H1 (cell line): ENCODE results near the gene MLLT6. TPM values are rescaled to one million over a fixed set of nuclear protein-coding genes. Genes with fewer than 3 reads are reported as not detected.

ENCODE experiments used
- CTCF ChIA-PET: fragments of 300-600 bp; sonication (Branson Sonifier 250); formaldehyde crosslinking; loops from one replicate; lab custom pipeline; 2021; ENCODE audit not compliant: partially characterized antibody; lab: Charles Lee
- POLR2A ChIA-PET: fragments of 300-600 bp; sonication (Branson Sonifier 250); formaldehyde crosslinking; loops from one replicate; lab custom pipeline; 2021; ENCODE audit warnings: inconsistent platforms; ENCODE audit not compliant: partially characterized antibody; lab: Charles Lee
- DNase-seq, 2 experiments: peaks; one replicate each; pipeline versions ENCODE4 v3.0.0 to v3.0.0-alpha.2; 2010 to 2022; ENCODE audit warnings: low spot score in 2 of 2, low read depth in 1 of 2, mixed read lengths in 1 of 2
- FAIRE-seq: peaks from 2 replicates; lab custom pipeline; 2011; peaks lifted over from hg19 to GRCh38; lab: Jason Lieb, UNC
- H2AFZ ChIP-seq: 2 replicates; pipeline ENCODE4 v1.8.1; 2012; ENCODE audit warnings: low read length, inconsistent platforms
- H2AK5ac ChIP-seq: 2 replicates; pipeline ENCODE4 v1.6.1; 2013; ENCODE audit warnings: low read depth, low read length
- H2BK120ac ChIP-seq: replicated peaks from 2 replicates; pipeline ENCODE3; 2013; ENCODE audit warnings: low read depth, low read length, inconsistent platforms
- H2BK12ac ChIP-seq: 2 replicates; pipeline ENCODE4 v1.6.1; 2013; ENCODE audit warnings: low read depth, low read length
- H2BK15ac ChIP-seq: 2 replicates; pipeline ENCODE4 v1.6.1; 2013; ENCODE audit warnings: low read length
- H2BK20ac ChIP-seq: 2 replicates; pipeline ENCODE4 v1.6.1; 2013; ENCODE audit warnings: low read length
- H2BK5ac ChIP-seq: 2 replicates; pipeline ENCODE4 v1.6.1; 2013; ENCODE audit warnings: low read depth, low read length
- H3K14ac ChIP-seq: 2 replicates; pipeline ENCODE4 v1.6.1; 2013; ENCODE audit warnings: inconsistent platforms; ENCODE audit not compliant: insufficient read length
- H3K18ac ChIP-seq: 2 replicates; pipeline ENCODE4 v1.6.1; 2013; ENCODE audit warnings: low read length; ENCODE audit errors: extremely low read depth
- H3K23ac ChIP-seq: 2 replicates; pipeline ENCODE4 v1.6.1; 2013; ENCODE audit warnings: inconsistent platforms; ENCODE audit not compliant: insufficient read length
- H3K23me2 ChIP-seq: 2 replicates; pipeline ENCODE4 v1.6.1; 2013; ENCODE audit warnings: low read depth, low read length
- H3K27ac ChIP-seq: 2 replicates; pipeline ENCODE4 v1.6.1; 2011; ENCODE audit warnings: low read depth, low read length, inconsistent platforms
- H3K27me3 ChIP-seq, 4 experiments: replicated peaks in 1 of 4; 1 replicate in 1 of 4; 2 replicates in 3 of 4; pipeline versions ENCODE4 v1.6.1 to v1.8.1; 2011 to 2013; ENCODE audit warnings: low read length in 3 of 4, mild to moderate bottlenecking in 3 of 4, inconsistent platforms in 2 of 4, mixed read lengths in 2 of 4, moderate library complexity in 1 of 4; ENCODE audit not compliant: control insufficient read depth in 3 of 4, insufficient read depth in 3 of 4; ENCODE audit errors: extremely low read depth in 1 of 4
- H3K36me3 ChIP-seq, 4 experiments: 2 replicates each; pipeline versions ENCODE4 v1.6.1 to v1.8.1; 2011 to 2013; ENCODE audit warnings: mild to moderate bottlenecking in 4 of 4, low read length in 3 of 4, moderate library complexity in 2 of 4, control low read depth in 1 of 4, inconsistent platforms in 1 of 4; ENCODE audit not compliant: insufficient read depth in 4 of 4, control insufficient read depth in 2 of 4
- H3K4ac ChIP-seq: replicated peaks from 2 replicates; pipeline ENCODE3; 2013; ENCODE audit warnings: low read length, low read depth, mixed read lengths, inconsistent platforms; ENCODE audit not compliant: insufficient read length
- H3K4me1 ChIP-seq, 4 experiments: replicated peaks in 1 of 4; 1 replicate in 1 of 4; 2 replicates in 3 of 4; pipeline versions ENCODE4 v1.6.1 to v1.8.1; 2011 to 2013; ENCODE audit warnings: low read length in 3 of 4, inconsistent platforms in 2 of 4, mixed read lengths in 1 of 4; ENCODE audit not compliant: insufficient read depth in 4 of 4, control insufficient read depth in 3 of 4
- H3K4me2 ChIP-seq, 2 experiments: 2 replicates each; pipeline versions ENCODE4 v1.6.1 to v1.8.1; 2011 to 2013; ENCODE audit warnings: low read depth in 2 of 2, low read length in 2 of 2, control low read depth in 1 of 2, inconsistent platforms in 1 of 2, mild to moderate bottlenecking in 1 of 2; ENCODE audit not compliant: insufficient read depth in 1 of 2
- H3K4me3 ChIP-seq, 4 experiments: fragments of 200-600, 300-600 bp in 1 of 4; sonication (generic), shearing (Covaris generic), sonication (Bioruptor Twin) in 1 of 4; 2 replicates each; pipeline versions ENCODE4 v1.5.1 to v1.8.1; 2011 to 2016; ENCODE audit warnings: low read length in 4 of 4, low read depth in 3 of 4, control low read depth in 2 of 4, inconsistent platforms in 2 of 4, mild to moderate bottlenecking in 2 of 4, mixed read lengths in 1 of 4, moderate library complexity in 1 of 4; ENCODE audit not compliant: insufficient read depth in 2 of 4; ENCODE audit errors: extremely low read depth in 1 of 4
- H3K56ac ChIP-seq: replicated peaks from 2 replicates; pipeline ENCODE3; 2013; ENCODE audit warnings: low read depth, mild to moderate bottlenecking, mixed read lengths, low read length, inconsistent platforms; ENCODE audit not compliant: insufficient read length
- H3K79me1 ChIP-seq: 2 replicates; pipeline ENCODE4 v1.6.1; 2013; ENCODE audit warnings: low read depth, low read length, control low read depth
- H3K79me2 ChIP-seq, 2 experiments: 2 replicates each; pipeline versions ENCODE4 v1.6.1 to v1.8.1; 2012 to 2013; ENCODE audit warnings: low read length in 2 of 2, mild to moderate bottlenecking in 2 of 2, inconsistent platforms in 1 of 2; ENCODE audit not compliant: insufficient read depth in 2 of 2, control insufficient read depth in 1 of 2
- H3K9ac ChIP-seq, 4 experiments: replicated peaks in 1 of 4; 1 replicate in 1 of 4; 2 replicates in 3 of 4; pipeline versions ENCODE4 v1.6.1 to v1.8.1; 2011 to 2013; ENCODE audit warnings: low read depth in 3 of 4, low read length in 3 of 4, control low read depth in 2 of 4, mild to moderate bottlenecking in 2 of 4, moderate library complexity in 2 of 4, inconsistent platforms in 1 of 4; ENCODE audit errors: extremely low read depth in 1 of 4
- H3K9me3 ChIP-seq, 2 experiments: 2 replicates each; pipeline versions ENCODE4 v1.6.1 to v1.8.1; 2012 to 2013; ENCODE audit warnings: mild to moderate bottlenecking in 2 of 2, moderate library complexity in 2 of 2, control low read depth in 1 of 2, inconsistent platforms in 1 of 2, low read depth in 1 of 2, low read length in 1 of 2, mixed read lengths in 1 of 2; ENCODE audit not compliant: insufficient read depth in 2 of 2
- H4K20me1 ChIP-seq, 2 experiments: replicated peaks in 1 of 2; 2 replicates each; pipeline versions ENCODE3 to v1.8.1; 2011 to 2013; ENCODE audit warnings: inconsistent platforms in 2 of 2, low read length in 2 of 2, mild to moderate bottlenecking in 1 of 2; ENCODE audit not compliant: insufficient read depth in 2 of 2, control insufficient read depth in 1 of 2
- H4K5ac ChIP-seq: 2 replicates; pipeline ENCODE4 v1.6.1; 2013; ENCODE audit warnings: low read length, low read depth, mixed read lengths, inconsistent platforms; ENCODE audit not compliant: insufficient read length
- H4K8ac ChIP-seq: 2 replicates; pipeline ENCODE4 v1.8.0; 2013; ENCODE audit warnings: mild to moderate bottlenecking, moderate library complexity, low read length, inconsistent platforms; ENCODE audit not compliant: insufficient read depth; ENCODE audit errors: extremely low read depth
- H4K91ac ChIP-seq: replicated peaks from 2 replicates; pipeline ENCODE3; 2013; ENCODE audit warnings: low read length, mixed read lengths, inconsistent platforms; ENCODE audit not compliant: insufficient read length
- BCL11A ChIP-seq, 2 experiments: IDR thresholded peaks; one replicate each; pipeline ENCODE4 v1.6.1; 2011; ENCODE audit warnings: low read depth in 2 of 2, low read length in 2 of 2, mild to moderate bottlenecking in 2 of 2
- BRCA1 ChIP-seq: IDR thresholded peaks from 2 replicates; pipeline ENCODE4 v1.6.1; 2012; ENCODE audit warnings: low read depth, low read length, improper control_type of control experiment
- CBX5 ChIP-seq: fragments of 300-800, 300-1000 bp; sonication (generic); IDR thresholded peaks from 2 replicates; pipeline ENCODE4 v1.7.1; 2016; ENCODE audit warnings: antibody characterized with exemption, low read length, low read depth
- EGR1 ChIP-seq: IDR thresholded peaks from 2 replicates; pipeline ENCODE4 v1.6.1; 2011; ENCODE audit warnings: low read depth, low read length, borderline replicate concordance
- HDAC2 ChIP-seq, 2 experiments: fragments of 300-600 bp in 1 of 2; sonication (generic) in 1 of 2; IDR thresholded peaks; 2 replicates each; pipeline ENCODE4 v1.6.1; 2011 to 2012; ENCODE audit warnings: low read depth in 2 of 2, low read length in 2 of 2, mild to moderate bottlenecking in 2 of 2, moderate library complexity in 2 of 2, borderline replicate concordance in 1 of 2, inconsistent platforms in 1 of 2
- JUND ChIP-seq: IDR thresholded peaks from 2 replicates; pipeline ENCODE4 v1.6.1; 2011; ENCODE audit warnings: mild to moderate bottlenecking, improper control_type of control experiment, low read length
- KDM4A ChIP-seq: IDR thresholded peaks from one replicate; pipeline ENCODE4 v1.7.1; 2012; ENCODE audit warnings: low read depth, mild to moderate bottlenecking, moderate library complexity, low read length, inconsistent platforms; ENCODE audit not compliant: severe bottlenecking
- NRF1 ChIP-seq: IDR thresholded peaks from 2 replicates; pipeline ENCODE4 v1.6.1; 2011; ENCODE audit warnings: mild to moderate bottlenecking, low read depth, low read length, improper control_type of control experiment
- RFX5 ChIP-seq: IDR thresholded peaks from 2 replicates; pipeline ENCODE4 v1.6.1; 2011; ENCODE audit warnings: low read depth, low read length, improper control_type of control experiment, borderline replicate concordance
- SUZ12 ChIP-seq: fragments of 200-600 bp; sonication (generic); IDR thresholded peaks from 2 replicates; pipeline ENCODE4 v1.6.1; 2012; ENCODE audit warnings: mild to moderate bottlenecking, inconsistent platforms, low read length, moderate library complexity, mixed read lengths
- TBP ChIP-seq: IDR thresholded peaks from 2 replicates; pipeline ENCODE4 v1.6.1; 2011; ENCODE audit warnings: low read depth, low read length, improper control_type of control experiment
- YY1 ChIP-seq: IDR thresholded peaks from 2 replicates; pipeline ENCODE4 v1.6.1; 2011; ENCODE audit warnings: low read depth, mild to moderate bottlenecking, low read length
- WGBS, 2 experiments: shearing (Covaris generic) in 1 of 2; methylation state at CpG; one replicate each; pipeline versions ENCODE4 v1.1.6 to v1.1.7; 2013 to 2015; ENCODE audit warnings: low lambda C conversion rate in 2 of 2, mixed read lengths in 2 of 2, inconsistent platforms in 1 of 2, low coverage in 1 of 2, missing lambda C conversion rate in 1 of 2; ENCODE audit not compliant: insufficient replicate concordance in 2 of 2, insufficient coverage in 1 of 2, insufficient read length in 1 of 2; ENCODE audit errors: extremely low coverage in 1 of 2, missing lambda C conversion rate in 1 of 2; 5-methylcytosine and 5-hydroxymethylcytosine counted together
- polyA plus RNA-seq, 7 experiments: library from polyadenylated mRNA; depleted of rRNA in 3 of 7; stranded (reverse) in 5 of 7; unstranded in 2 of 7; fragments of >200 nt in 5 of 7; fragments of 200-250 nt in 2 of 7; gene quantifications; 1 replicate in 5 of 7; 2 replicates in 1 of 7; 4 replicates in 1 of 7; pipeline versions ENCODE4 v1.2.1 to v1.2.3, GENCODE V29; 2011 to 2013; ENCODE audit warnings: missing spikeins in 2 of 7, mixed read lengths in 2 of 7
- total RNA-seq: library from RNA; stranded (reverse); fragmentation: NEBNext Ultra II Directional; extraction: Animal tissue kit (Norgen Biotek cat#: 25700); gene quantifications from 2 replicates; pipeline ENCODE4 v1.2.1, GENCODE V29; 2021

Gene MLLT6
- total and polyA plus RNA-seq, 2 of the 8 experiments (the other 6 are each of a cell fraction or from before 2014, with no cell fraction given) = 6.5 to 8.0 TPM

- H3K79me2 ChIP-seq = no peaks in the 10 kb centered on the region
- peak overlapping the region; percentile 97 for H2BK120ac ChIP-seq
- H3K18ac ChIP-seq = peak overlapping the region; percentile 71
- FAIRE-seq (no peak), DNase-seq (no peak)
- peak overlapping the region; percentile 37 to 61; a peak in 3 of 4 replicates for H3K4me2 ChIP-seq
- H4K20me1 ChIP-seq = no peaks in the 10 kb centered on the region
- no peaks in the 10 kb centered on the region for H3K9me3 ChIP-seq
- H4K5ac ChIP-seq = no peak overlapping the region
- no peak overlapping the region for H3K56ac ChIP-seq
- H3K27ac ChIP-seq = peak overlapping the region; percentile 63
- no peak overlapping the region for H3K14ac ChIP-seq
- H2AFZ ChIP-seq = no peak overlapping the region
- H2AK5ac ChIP-seq = no peak overlapping the region
- H3K23me2 ChIP-seq = peaks cover 2% of the 10 kb centered on the region; the same call in 1 of the 2 replicates
- no peaks in the 10 kb centered on the region for H3K36me3 ChIP-seq
- WGBS, 2 experiments = 55% methylated on average over 9 of the region's 9 CpGs; no CpG with 5 or more reads in 1 of the 2 experiments
- peak overlapping the region in 1 of 4 experiments; percentile 33; a peak in 1 of 8 replicates for H3K4me3 ChIP-seq
- POLR2A ChIA-PET = interaction anchor here (0.9 to 3.9 kb wide), 10 partner anchors 10 to 152 kb away, joined by 3 to 38 read pairs (median 4); partner anchors contain the start of genes CISD3, MLLT6 and RPL23
- H3K9ac ChIP-seq = no peak overlapping the region
- no peak overlapping the region for H3K23ac ChIP-seq
- peak overlapping the region; percentile 63 for H3K4ac ChIP-seq
- CTCF ChIA-PET = interaction anchor here (0.6 to 7.9 kb wide), 14 partner anchors 8 to 168 kb away, joined by 3 to 49 read pairs (median 4); partner anchors contain the start of genes CISD3 and EPOP
- H3K4me1 ChIP-seq = peaks cover 11 to 39% (median 27%) of the 10 kb centered on the region in 4 experiments
- H3K79me1 ChIP-seq = no peaks in the 10 kb centered on the region
- H2BK15ac ChIP-seq = peak overlapping the region; percentile 83
- peak overlapping the region; percentile 80; the same call in 1 of the 2 replicates for H2BK5ac ChIP-seq
- H2BK20ac ChIP-seq = peak overlapping the region; percentile 40; the same call in 1 of the 2 replicates
- H3K27me3 ChIP-seq = peaks cover 0 to 7% (median 3%) of the 10 kb centered on the region in 4 experiments; a peak in 4 of 7 replicates
- peak overlapping the region; percentile 94 for H4K91ac ChIP-seq
- no peak overlapping the region; the same call in 1 of the 2 replicates for H4K8ac ChIP-seq
- H2BK12ac ChIP-seq = peak overlapping the region; percentile 84; the same call in 1 of the 2 replicates
- TF ChIP-seq BRCA1 (no peak), BCL11A (IDR thresholded peaks at IDR 0.05; ENCODE audit: low read depth in 2 of 2, low read length in 2 of 2) (no peak), SUZ12 (no peak), CBX5 (no peak), YY1 (no peak), KDM4A (no peak), NRF1 (no peak), JUND (no peak), RFX5 (no peak), TBP (no peak), EGR1 (0 out of 2 replicates have a peak, but pooled peaks have one; percentile 33), HDAC2 (IDR thresholded peaks at IDR 0.05; ENCODE audit: borderline replicate concordance in 1 of 2, low read depth in 2 of 2, low read length in 2 of 2) (no peak)
Observed at GRCh38 chr17:38715216-38715943, 10.3 kb downstream of the MLLT6 start.
